PC-9 (cell line): Measurements from ENCODE around the gene PHF8.

ENCODE experiments used
- EZH2 ChIP-seq: fragments of 200-600 bp; sonication (generic); IDR thresholded peaks from 2 replicates; pipeline ENCODE4 v1.8.0; 2017; ENCODE audit warnings: antibody characterized with exemption, low read depth
- TF ChIP-seq, protein P1 (sequence below): fragments of 200-600 bp; sonication (generic); conservative IDR thresholded peaks from 2 replicates; pipeline ENCODE4 v1.6.1; 2017; ENCODE audit warnings: mixed run types, antibody characterized with exemption, mild to moderate bottlenecking, moderate library complexity

- TF ChIP-seq, protein P1, sequence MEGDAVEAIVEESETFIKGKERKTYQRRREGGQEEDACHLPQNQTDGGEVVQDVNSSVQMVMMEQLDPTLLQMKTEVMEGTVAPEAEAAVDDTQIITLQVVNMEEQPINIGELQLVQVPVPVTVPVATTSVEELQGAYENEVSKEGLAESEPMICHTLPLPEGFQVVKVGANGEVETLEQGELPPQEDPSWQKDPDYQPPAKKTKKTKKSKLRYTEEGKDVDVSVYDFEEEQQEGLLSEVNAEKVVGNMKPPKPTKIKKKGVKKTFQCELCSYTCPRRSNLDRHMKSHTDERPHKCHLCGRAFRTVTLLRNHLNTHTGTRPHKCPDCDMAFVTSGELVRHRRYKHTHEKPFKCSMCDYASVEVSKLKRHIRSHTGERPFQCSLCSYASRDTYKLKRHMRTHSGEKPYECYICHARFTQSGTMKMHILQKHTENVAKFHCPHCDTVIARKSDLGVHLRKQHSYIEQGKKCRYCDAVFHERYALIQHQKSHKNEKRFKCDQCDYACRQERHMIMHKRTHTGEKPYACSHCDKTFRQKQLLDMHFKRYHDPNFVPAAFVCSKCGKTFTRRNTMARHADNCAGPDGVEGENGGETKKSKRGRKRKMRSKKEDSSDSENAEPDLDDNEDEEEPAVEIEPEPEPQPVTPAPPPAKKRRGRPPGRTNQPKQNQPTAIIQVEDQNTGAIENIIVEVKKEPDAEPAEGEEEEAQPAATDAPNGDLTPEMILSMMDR: no peak
- no peak for TF ChIP-seq EZH2
Measured at GRCh38 chrX:54042609-54043021, 1.7 kb downstream of the PHF8 start.
